CD4-positive, alpha-beta T cell treated with Interleukin-17A for 4 hours (primary cell): ENCODE data around the gene RNF207.

ENCODE experiments used
- DNase-seq: peaks from one replicate; pipeline ENCODE4 v3.0.0-alpha.2; 2020; ENCODE audit warnings: mixed read lengths

RNF207 gene

DNA sequence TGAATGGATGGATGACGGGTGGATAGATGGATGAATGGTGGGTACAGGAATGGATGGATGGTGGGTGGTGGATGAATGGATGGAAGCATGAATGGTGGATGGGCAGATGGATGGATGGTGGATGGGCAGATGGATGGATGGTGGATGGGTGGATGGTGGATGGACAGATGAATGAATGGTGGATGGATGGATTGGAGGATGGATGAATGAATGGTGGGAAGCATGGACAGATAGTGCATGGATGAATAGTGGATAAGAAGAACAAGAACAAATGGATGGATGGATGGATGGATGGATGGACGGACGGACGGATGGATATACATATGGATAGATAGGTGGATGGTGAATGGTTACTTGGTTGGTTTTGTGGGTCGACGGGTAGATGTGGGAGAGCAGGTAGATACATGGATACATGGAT, 30.5 kb upstream of the RNF207 start:
- no peak for DNase-seq

GRCh38 chr1:6176779-6177178, 29.1 kb upstream of the RNF207 start:
- DNase-seq = no peak

DNA sequence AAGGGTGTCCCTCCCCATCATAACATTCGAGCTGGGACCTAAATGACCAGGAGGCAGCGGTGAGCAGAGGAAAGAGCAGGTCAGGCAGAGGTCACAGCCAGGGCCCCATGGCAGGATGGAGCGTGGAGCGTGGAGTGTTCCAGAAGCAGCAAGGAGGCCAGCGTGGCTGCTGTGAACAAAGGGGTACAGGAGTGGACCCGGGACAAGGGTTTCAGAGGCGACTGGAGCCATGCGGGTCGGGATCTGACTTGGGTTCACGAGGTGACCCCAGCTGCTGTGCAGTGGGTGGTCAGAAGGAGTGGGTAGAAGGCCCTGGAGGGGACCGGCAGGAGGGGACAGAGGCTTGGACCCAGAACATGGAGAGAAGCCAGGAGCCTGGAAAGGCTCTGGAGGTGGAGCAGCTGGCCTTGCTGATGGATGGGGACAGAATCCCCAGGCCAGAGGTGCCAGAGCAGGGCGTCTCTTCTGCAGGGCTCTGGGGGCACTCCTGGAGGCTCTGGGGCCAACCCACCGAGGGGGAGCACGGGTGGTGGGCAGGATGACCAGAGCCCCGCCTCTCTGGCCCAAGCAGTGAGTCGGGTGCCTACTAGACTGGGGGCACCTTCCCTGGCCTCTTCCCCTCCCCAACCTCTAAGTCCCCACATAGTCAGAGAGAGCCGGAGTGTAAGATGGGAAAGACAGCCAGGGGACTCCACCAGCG, 28.1 kb upstream of the RNF207 start:
- DNase-seq = no peak

DNA sequence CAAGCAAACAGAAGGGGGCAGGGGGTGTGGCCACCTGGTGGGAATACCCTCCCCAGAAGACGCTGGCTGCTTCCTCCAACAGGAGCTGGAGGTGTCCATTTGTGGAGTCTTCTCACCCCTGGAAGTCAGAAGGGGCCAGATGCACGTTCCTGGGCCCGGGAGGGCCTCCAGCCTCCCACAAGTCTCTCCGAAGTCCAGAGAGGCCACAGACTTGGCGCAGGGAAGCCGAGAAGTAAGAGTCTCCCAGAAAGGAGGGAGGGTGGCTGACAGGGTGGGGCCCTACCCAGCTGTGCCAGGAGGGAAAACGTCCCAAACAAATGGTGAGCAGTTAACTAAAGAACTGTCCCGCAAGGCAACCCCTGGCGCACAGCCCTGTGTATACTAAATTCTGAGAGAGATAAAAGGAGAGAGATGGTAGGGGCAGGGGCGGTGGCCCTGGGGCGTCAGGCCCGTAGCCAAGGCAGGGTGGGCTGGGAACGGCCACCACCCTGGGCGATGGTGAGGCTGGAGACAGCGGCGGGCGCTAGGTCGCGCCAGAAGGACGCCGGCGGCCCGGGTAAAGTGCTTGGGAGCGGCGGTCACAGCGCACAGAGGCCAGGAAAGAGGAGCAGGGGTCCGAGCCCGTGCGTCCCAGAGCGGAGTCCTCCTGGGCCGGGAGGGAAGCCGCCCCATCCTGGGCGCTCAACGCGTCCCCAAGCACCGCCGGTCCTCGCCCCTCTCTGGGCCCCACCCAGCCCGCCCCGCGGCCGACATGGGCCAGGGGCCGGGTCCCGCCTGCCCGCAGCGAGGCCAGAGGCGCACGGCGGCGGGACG, 27.0 kb upstream of the RNF207 start:
- DNase-seq = no peak

- DNase-seq = no peak
These were observed 26.2 kb upstream of the RNF207 start for GRCh38 chr1:6179564-6180175.

- no peak for DNase-seq
These were observed 25.6 kb upstream of the RNF207 start, which contains the start of gene CHD5 for GRCh38 chr1:6180268-6180706. Gene CHD5, minus strand, starts transcription at chr1:6180321. Its CDS starts 298 bp downstream, at chr1:6180023.

DNA sequence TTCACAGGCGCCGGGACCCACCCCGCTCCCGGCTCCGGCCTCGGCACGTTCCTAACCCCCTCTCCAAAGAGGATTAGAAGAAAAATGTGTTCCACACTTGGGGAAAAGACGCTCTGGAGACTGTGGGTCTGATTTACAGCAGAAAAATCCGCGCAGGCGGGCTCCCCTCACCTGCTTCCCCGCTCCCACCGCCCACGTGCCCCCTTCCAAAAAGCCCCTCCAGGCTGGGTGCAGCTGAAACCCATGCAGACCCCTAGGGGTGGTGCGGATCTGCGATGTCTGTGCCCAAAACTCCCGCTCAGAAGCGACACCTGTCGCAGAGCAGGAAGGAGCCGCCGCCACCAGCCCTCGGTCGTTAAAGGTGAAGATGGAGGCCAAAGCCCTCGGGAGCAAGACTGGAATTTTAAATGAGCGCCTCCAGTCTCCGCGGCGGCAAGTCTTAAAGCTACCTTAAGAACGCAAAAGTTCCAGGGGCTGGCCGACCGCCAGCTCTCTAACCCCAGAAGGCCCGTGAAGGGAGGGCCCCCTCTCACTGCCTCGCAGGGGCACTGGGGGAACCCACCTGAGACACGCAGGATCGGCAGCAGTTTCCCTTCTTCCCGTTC, 25.1 kb upstream of the RNF207 start:
- no peak for DNase-seq

- DNase-seq = no peak
These were observed 24.6 kb upstream of the RNF207 start for GRCh38 chr1:6181347-6181770.

DNA sequence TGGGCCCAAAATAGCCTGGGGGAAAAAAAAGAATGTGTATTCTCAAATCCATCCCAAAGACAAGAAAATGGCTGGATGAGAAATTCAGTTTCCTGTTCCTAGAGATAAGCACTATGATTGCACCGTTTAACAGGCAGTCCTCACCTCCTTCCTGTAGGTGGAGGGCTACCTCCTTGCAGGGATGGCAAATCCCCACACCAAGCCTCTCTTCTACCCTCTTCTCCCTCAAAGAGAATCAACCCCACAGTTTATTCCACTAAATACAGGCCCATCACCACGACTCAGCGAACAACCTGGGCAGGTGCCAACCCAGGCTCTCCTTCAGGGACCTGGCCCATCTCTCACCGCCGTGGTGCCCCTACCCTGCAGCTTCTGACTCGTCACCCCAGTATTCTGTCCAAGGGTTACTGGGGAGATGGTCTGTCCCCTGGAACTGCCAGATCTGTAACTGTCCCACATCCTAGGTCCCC, 22.4 kb upstream of the RNF207 start:
- DNase-seq = no peak

- no peak for DNase-seq
These were observed 21.7 kb upstream of the RNF207 start for GRCh38 chr1:6184083-6184783.

DNA sequence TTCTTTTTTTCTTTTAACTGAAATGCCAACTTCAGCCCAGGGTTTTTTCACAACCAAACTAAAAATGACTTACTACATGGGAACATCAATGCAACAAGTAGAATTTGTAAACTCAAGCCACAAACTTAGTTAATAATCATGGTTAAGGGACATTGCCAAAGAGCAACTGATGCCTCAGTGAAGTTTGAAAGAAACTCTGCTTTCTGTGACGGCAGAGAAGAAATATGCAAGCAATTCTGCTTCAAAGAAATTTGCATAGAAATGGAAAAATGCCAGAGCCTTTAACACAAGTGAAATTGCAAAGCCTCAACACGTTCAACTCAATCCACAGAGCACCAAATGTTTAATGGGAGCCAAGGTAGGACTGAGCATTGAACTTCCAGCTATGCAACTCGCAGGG, 20.8 kb upstream of the RNF207 start:
- DNase-seq = no peak

- DNase-seq = peak; percentile 27
These were observed 20.1 kb upstream of the RNF207 start for GRCh38 chr1:6185635-6186382.

- DNase-seq = no peak
These were observed 17.5 kb upstream of the RNF207 start for GRCh38 chr1:6188466-6188865.

GRCh38 chr1:6191968-6192367, 14.0 kb upstream of the RNF207 start:
- DNase-seq = no peak

GRCh38 chr1:6197746-6198427, 8.0 kb upstream of the RNF207 start:
- no peak for DNase-seq

DNA sequence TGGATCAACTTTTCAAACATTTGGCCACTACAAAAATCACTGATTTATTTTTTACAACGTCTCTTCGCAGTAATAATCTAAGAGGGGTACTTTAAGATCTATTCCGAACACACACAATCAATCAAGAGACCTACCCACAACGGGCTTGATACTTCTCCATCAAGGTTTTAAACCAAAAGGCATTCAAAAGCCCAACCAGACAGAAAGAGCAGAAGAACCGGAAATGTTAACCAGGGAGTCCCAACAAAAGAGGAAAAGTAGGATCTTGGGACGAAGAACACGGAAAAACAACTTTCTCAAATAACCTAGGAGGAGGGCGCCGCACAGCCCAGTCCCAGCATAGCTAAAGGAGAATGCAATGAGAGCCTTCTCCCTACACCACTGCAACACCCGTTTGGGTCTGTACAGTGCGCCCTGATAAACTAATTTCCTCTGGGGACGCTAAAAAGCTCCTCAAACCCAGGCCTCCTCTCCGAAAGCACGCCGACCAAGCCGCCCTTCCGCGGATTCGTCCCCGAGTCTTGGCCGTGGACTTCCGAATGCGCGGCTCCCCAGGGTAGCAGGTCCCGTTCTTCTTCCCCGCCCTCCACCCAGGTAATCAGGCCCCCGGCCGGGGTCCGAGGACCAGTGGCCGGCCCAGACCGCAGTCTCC, 7.1 kb upstream of the RNF207 start:
- peak; percentile 29 for DNase-seq

GRCh38 chr1:6199298-6200187, 6.4 kb upstream of the RNF207 start, which contains the start of gene RPL22:
Gene RPL22, minus strand, starts transcription at chr1:6199595. Its CDS starts 22 bp downstream, at chr1:6199573.
- DNase-seq = peak; percentile 98

GRCh38 chr1:6200188-6200809, 5.6 kb upstream of the RNF207 start:
- no peak for DNase-seq

- DNase-seq = no peak
These were observed 3.7 kb upstream of the RNF207 start for GRCh38 chr1:6202256-6202655.
